Hematopoietic multipotent progenitor cell treated with erythropoietin and hydrocortisone succinate and interleukin-3 and kit ligand, for 15 days (in vitro differentiated cells): Measurements from ENCODE around the gene ITPR1.

ENCODE experiments used
- DNase-seq: peaks from one replicate; pipeline ENCODE4 v3.0.0-alpha.2; 2015; ENCODE audit warnings: low spot score

The ITPR1 gene

GRCh38 chr3:4782095-4782494 lies 288.9 kb downstream of the ITPR1 start:
- no peak for DNase-seq

DNA sequence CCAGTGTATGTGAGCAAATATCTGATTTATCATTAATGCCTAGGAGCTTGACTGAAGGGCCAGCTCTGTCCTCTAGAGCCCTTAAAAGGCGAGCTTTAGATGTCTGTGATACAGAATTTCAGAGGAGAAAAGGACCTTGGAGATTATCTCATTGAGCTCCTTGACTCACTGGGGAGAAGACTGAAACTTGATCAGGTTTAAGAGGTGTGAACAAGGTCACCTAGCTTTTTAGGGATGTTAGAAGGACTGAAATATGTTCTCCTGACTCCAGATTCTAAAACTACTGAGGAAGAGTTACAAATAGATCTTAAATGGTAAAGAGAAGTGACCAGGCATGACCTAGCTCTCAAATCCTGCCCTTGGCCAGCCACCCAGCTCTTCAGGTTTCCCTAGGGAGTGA lies 292.4 kb downstream of the ITPR1 start:
- no peak for DNase-seq

GRCh38 chr3:4786431-4786830 lies 293.3 kb downstream of the ITPR1 start:
- DNase-seq = no peak

DNA sequence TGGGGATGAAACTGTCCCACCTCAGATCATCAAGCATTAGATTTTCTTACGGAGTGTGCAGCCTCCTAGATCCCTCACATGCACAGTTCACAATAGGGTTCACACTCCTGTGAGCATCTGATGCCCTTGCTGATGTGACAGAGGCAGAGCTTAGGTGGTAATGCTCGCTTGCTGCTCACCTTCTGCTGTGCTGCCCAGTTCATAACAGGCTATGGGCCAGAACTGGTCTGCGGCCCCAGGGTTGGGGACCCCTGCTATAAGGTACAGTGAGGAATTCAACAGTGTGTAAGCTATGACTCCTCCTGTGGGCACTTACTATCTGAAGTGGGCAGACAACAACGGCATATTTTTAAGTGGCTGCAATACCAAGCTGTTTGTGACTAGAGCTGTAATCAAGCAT lies 298.2 kb downstream of the ITPR1 start:
- DNase-seq = no peak

GRCh38 chr3:4793311-4793710 lies 300.2 kb downstream of the ITPR1 start:
- DNase-seq = no peak

DNA sequence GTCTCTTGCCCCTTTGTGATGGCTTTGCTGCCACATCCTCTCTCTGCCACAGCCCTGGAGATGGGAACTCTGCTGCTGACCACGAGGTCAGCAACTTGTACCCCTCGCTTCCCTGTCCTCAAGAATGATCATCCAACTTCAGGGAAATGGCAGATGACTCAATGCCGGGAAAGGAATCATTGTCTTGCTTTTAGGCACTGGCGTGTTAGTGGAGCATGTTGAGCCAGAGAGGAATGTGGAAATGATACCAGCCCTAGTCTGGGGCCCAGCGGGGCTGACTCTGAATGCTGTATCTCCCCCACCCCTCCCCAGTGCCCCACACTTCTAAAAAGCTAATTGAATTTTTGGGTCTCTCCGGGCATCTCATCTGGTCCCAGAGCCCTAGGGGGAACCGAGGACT lies 301.2 kb downstream of the ITPR1 start:
- no peak for DNase-seq

DNA sequence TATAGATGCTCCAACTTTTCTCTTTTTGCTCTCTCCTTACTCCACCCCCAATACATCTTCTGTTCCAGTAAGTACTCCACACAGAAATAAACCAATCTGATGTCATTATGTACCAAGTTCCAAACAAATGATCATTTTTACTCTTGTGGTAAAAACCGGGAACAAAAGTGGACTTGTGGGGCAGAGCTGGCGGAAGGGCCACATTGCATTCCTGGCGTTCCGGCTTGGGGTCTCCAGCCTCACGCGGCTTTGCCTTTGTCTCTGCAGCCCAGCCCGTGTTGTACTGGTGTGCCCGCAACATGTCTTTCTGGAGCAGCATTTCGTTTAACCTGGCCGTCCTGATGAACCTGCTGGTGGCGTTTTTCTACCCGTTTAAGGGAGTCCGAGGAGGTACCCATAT lies 301.6 kb downstream of the ITPR1 start:
- DNase-seq = no peak

GRCh38 chr3:4795905-4796304 lies 302.8 kb downstream of the ITPR1 start:
- DNase-seq = no peak

- DNase-seq = no peak
Measured at GRCh38 chr3:4797201-4797705, 304.1 kb downstream of the ITPR1 start.

DNA sequence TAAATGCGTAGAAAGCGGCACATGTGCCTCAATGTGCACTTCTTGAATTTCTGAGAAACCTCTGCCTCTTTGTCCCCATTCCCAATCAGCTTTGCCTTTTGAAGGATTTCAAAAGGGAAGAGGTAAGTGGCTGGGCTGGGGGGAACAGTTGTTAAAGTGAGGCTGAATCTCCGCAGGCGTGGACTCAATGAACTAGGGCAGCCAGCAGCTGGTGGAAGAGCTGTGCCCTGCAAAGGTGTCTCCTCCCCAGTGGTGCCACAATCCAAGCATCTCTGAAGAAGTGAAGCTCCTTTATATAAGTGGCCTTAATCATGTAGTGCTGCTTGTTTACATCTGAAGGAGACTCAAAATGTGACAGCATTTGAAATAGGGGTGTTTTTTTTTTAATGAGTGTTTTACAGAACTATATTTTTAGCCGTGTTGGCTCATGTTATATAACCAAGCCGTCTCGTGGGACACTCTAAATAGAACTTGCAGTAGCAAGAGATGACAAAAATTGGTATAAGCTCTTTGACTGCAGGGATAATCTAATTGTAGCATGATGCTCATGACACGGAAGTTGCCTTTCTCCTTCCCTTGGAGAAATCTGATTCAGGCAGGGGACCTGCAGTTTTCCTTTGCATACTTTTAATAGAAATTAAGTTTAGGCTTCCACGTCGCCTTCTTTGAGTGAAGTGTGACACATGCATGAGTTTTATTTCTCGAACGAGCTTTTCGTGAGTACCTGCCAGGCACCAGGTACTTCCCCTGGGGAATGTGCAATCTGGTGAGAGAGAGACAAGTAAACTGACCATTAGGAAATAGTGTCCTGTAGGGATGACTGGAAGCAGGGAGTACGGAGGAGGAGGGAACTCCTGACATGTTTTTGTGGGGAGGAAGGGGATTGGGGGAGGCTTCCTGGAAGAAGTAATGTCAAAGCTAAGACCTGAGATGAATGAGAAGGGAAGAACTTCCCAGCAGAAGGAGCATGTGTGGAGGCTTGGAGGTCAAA lies 306.4 kb downstream of the ITPR1 start:
- no peak for DNase-seq

GRCh38 chr3:4800595-4800994 lies 307.4 kb downstream of the ITPR1 start:
- DNase-seq = no peak

DNA sequence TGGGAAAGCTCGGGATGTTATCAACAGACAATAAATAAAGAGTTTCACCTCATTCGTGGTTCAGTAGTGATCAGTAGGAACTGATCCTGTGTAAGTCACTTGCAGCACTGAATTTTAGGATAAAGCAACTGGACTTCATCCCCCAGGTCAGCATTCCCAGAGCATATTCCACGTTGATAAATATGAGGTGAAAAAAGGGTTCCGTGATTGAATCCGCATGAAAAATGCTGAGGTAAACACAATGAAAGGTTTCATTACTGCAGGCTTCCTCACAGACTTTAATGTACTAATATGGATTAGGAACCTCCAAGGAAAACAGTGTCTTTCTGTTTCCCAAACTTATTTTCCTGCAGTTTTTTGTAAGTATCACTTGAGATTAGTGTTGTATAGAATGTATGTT lies 308.7 kb downstream of the ITPR1 start:
- no peak for DNase-seq

DNA sequence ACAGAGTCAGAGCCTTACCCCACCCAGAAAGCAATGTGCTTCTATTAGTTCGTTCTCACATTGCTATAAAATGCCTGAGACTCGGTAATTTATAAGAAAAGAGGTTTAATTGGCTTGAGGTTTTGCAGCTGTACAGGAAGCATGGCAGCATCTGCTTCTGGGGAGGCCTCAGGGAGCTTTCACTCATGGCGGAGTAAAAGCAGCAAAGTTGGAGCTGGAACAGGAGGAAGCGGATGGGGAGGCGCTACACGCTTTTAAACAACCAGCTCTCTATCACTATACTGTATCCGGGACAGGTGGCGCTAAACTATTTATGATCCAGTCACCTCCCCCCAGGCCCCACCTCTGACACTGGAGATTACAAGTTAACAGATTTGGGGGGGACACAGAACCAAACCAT lies 309.8 kb downstream of the ITPR1 start:
- DNase-seq = no peak

DNA sequence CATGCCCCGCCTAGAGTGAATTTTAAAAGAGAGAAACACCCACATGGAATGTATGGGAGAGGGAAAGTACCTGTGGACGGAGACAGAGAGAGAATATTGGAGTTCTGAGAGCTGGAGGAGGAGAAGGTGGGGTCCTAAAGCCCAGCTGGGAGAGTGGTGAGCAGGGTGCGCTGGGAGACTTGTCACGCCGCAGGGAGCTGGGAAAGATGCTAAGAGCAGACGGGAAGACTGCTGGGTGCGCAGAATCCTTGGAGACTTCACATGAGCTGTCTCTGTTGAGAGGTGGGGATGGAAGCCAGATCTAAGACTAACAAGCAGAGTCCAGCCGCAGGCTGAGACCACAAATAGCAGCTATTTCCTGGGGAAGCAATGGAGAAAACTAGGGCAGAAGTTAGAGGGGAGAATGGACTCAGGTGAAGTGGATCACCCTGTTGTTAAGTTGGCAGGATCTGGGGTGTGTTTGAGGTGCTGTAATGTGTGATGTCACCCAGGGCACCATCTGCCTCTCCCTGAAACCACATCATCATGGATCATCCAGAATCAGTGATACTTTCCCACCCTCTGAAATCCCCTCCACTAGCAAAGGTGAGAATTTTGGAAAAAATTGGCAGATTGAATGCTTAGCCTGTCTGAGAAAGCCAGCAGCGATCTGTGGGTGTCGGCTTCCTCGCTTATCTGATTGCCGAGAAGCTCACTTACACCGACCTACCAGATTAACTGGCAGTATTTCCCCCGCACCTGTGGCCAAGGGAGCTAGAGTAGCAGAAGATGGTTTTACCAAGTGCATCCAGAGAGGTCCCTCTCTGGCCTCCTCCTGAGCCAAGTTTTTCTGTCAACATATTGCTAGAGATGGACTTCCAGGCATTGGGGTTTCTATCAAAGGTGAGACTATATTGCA lies 311.3 kb downstream of the ITPR1 start:
- DNase-seq = no peak

DNA sequence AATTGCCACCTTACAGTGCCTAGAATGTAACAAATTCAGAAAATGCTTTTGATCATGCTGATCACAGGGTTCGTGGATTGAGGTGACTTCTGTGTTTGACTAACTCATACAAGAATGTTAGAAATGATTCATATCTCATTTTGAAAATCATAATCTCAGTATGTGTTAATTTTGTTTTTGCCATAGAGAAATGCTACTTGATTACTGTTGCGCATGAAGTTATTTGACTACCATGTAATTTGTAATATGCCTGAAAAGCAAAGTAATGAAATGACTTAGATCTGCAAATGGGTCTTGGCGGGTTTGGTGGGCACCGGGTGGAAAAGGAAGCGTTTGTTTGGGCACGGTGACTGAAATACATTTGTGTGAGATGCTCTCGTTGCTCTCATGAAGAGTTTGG lies 312.5 kb downstream of the ITPR1 start:
- DNase-seq = no peak

GRCh38 chr3:4806535-4807108 lies 313.5 kb downstream of the ITPR1 start:
- no peak for DNase-seq

DNA sequence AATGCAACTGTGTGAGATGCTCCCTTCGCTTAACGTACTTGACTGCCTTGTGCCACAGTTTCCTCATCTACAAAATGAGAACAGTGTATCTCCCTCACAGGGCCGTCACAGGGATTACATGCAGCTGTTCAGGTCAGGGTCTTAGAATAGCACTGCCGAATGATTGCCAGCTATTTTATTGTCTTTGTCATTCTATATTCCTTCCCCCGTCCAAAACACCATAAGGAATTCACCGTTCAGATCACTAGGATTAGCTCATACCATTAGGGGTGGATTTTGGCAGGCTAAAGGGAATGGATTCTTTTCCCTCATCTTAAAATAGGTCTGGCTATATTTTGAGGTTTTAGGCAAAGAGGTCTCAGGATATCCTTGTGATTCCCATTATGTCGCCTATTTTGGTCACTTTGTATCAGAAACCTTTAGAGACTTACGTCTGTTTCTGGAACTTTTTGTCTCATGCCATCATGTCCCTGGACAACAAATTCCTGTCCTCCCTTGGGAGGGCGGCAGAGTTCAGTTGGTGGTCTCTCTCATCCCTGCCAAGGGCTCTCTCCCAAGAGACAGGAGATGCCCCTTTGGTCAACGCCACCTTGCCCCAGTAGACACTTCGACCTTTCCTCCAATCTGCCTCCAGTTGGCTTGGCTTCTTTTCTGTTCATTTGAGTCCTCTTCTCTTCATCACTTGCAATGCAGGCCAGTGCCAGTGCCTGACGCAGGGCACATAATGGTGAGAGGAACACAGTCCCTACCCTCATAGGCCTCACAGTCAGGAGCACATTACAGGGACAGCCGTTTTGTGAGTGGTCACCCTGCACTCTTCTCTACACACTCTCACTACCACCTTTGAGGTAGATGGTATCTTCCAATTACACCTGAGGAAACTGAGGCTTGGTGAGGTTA lies 314.5 kb downstream of the ITPR1 start:
- no peak for DNase-seq

- no peak for DNase-seq
Measured at GRCh38 chr3:4808637-4809036, 315.5 kb downstream of the ITPR1 start.

GRCh38 chr3:4809922-4810321 lies 316.8 kb downstream of the ITPR1 start:
- DNase-seq = no peak

DNA sequence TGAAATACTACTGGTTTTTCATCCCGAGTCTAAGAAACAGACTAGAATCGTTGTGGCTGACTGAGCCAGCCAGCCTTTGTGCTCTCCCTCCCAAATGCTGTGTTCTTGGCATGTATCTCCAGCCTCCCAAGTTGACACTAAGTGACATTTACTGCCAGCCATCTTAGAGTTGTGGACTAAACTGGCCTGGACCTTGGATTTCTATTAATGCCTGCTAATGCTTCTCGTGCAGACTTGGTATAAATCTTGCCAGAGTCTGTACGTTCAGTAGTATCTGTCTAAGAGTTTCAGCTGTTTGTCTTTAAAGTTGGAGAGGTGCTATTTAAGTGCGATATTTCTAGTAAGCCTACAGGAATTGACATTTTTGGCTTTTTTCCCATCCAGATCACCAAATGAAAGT lies 319.4 kb downstream of the ITPR1 start:
- no peak for DNase-seq

DNA sequence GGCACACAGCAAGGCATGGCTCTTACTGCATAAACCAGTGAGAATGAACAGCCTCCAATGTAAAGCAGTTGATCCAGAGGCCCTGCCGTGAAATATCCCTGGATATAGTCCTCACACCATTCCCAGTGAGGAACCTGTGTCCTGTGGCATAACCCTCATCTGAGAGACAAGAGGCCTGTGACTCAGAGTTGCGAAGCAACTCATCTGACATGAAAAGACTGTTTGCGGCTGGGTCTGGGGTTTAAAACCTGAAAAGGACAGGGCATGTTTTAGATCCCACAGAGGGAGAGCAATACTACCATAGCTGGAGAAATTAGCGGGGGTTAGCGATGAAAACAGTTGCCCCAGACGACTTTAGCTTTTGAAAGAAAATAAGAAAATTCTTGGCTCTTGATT lies 320.8 kb downstream of the ITPR1 start:
- no peak for DNase-seq
